ENCODE measurements around the gene TENM3.

The TENM3 gene

DNA sequence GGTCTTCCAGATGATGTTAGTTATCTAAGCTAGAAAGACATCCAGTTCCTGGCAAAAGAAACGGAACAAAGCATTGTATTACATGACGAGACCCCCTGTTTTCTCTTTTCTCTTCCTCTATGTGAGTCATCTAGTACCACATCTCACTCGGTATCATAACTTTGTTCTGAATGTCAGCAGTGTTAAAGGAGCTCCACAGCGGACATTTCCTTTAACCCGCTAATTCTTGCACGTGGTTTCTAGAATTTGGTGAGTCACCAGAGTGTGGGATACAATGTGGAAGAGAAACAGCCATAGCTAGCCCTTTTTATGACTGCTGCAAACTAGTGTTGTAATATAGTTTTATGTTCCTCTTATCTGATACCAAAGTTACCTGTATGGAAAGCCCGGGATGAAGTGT lies 243.7 kb downstream of the TENM3 start:
- H3K27ac ChIP-seq: no peak overlapping the region
- TF ChIP-seq, protein P1, sequence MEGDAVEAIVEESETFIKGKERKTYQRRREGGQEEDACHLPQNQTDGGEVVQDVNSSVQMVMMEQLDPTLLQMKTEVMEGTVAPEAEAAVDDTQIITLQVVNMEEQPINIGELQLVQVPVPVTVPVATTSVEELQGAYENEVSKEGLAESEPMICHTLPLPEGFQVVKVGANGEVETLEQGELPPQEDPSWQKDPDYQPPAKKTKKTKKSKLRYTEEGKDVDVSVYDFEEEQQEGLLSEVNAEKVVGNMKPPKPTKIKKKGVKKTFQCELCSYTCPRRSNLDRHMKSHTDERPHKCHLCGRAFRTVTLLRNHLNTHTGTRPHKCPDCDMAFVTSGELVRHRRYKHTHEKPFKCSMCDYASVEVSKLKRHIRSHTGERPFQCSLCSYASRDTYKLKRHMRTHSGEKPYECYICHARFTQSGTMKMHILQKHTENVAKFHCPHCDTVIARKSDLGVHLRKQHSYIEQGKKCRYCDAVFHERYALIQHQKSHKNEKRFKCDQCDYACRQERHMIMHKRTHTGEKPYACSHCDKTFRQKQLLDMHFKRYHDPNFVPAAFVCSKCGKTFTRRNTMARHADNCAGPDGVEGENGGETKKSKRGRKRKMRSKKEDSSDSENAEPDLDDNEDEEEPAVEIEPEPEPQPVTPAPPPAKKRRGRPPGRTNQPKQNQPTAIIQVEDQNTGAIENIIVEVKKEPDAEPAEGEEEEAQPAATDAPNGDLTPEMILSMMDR (conservative IDR thresholded peaks at IDR 0.05): no peak
- TF ChIP-seq ZFX (IDR thresholded peaks at IDR 0.05): no peak

DNA sequence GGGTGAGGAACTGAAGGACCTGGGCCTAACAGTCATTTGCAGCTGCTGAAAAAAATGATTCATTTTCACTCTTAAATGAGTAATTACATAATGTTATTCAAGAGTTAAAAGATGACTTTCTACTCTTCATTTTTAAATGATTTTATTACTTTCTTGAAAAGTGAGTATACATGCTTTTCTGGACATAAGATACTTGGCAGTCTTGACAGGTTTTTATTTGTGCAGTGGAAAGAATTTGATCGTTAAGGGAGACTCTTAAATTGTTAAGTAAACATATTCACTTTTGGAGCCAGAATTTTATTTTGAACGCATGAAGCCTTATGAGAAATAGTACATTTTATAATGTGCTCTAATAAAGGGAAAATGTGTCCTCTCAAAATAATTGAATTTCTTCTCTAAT lies 245.7 kb downstream of the TENM3 start:
- no peak overlapping the region for H3K27ac ChIP-seq
- TF ChIP-seq, protein P1 (conservative IDR thresholded peaks at IDR 0.05): no peak
- TF ChIP-seq ZFX (IDR thresholded peaks at IDR 0.05): no peak

DNA sequence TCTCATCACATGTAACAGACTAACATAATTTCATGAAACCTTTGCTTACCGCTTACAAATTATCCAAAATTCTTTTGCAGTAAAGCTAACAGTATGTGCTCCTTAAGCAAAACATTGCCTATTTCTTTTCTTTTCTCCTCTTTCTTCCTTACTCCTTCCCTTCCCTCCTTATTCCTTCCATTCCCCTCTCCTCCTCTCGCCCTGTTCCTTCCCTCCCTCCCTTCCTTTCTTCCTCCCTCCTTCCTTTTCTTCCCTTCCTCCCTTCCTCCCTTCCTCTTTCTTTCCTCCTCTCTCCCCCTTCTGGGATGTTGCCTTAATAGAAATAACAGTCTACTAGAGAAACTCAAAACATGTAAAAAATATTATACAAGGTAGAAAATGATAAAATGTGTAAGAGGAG lies 246.4 kb downstream of the TENM3 start:
- no peak for TF ChIP-seq ZFX (IDR thresholded peaks at IDR 0.05)
- TF ChIP-seq, protein P1 (conservative IDR thresholded peaks at IDR 0.05): no peak
- no peak overlapping the region for H3K27ac ChIP-seq

DNA sequence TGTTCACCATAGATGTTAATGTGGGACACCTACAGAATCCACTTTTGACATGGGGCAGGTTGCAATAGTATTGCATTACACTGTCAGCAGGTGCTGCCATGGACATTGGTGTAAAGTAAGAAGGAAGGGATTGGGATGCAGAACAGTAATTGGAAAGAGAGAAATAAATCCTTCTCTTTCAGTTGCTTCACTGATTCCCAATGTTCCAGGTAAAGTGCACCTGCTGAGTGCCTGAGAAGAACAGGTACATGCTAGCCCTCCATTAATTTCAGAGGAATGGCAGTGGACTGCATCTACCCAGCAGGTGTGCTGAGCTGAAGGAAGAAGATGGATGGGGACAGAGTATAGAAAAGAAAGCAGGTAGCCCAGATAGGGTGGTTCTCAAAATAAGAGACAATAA lies 248.5 kb downstream of the TENM3 start:
- TF ChIP-seq, protein P1 (conservative IDR thresholded peaks at IDR 0.05): no peak
- no peak for TF ChIP-seq ZFX (IDR thresholded peaks at IDR 0.05)
- H3K27ac ChIP-seq: no peak overlapping the region

DNA sequence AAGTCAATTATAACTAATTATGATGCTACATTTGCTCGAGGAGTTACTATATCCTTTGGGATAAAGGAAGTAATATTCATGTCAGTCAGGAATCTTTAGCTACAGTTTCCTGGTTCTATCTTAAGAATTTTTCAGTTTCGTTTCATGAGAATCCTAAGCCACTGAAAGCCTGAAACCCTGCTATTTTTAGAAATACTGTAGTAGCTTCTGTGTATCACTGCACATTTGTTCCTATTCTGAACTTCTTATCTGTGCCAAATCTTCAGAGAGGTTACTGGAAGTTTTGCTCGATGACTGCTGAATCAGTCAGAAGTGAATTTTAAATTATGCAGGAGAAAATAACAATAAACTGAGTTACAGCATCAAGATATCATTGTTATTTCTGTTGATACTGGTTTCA lies 249.2 kb downstream of the TENM3 start:
- TF ChIP-seq, protein P1 (conservative IDR thresholded peaks at IDR 0.05): no peak
- TF ChIP-seq ZFX (IDR thresholded peaks at IDR 0.05): no peak
- no peak overlapping the region for H3K27ac ChIP-seq

DNA sequence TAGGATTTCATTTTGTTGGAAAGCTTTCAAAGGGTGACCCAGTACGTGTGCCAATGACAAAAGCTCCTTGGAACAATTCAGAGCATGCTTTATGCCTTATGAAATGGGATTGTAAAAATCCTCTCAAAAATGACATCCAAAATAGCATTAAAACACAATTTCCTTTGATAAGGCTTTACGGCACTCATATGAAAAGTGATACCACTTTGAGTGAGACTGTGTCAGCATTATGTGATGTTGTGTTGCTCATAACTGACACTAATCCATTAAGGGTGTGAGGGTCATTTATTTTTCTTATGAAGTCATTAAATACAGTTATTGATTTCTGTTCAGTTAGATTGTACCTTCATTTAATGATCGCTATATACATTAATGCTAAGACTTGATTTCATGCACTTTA lies 250.2 kb downstream of the TENM3 start:
- no peak for TF ChIP-seq ZFX (IDR thresholded peaks at IDR 0.05)
- TF ChIP-seq, protein P1 (conservative IDR thresholded peaks at IDR 0.05): no peak
- H3K27ac ChIP-seq: no peak overlapping the region

DNA sequence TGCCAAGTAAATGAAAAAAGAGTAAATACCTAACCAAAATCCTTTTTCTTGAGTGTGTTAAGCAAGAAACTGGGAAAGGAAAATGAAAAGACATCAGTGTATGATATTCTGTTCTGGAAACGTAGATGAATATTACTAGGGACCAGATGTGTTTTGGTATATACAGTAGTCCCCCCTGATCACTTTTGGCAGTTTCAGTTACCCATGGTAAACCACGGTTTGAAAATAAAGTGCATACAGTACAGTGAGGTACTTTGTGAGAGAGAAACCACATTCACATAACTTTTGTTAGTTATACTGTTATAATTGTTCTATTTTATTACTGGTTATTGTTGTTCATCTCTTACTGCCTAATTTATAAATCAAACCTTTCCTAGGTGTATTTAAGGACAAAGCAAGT lies 250.9 kb downstream of the TENM3 start:
- H3K27ac ChIP-seq: no peak overlapping the region
- no peak for TF ChIP-seq ZFX (IDR thresholded peaks at IDR 0.05)
- TF ChIP-seq, protein P1 (conservative IDR thresholded peaks at IDR 0.05): no peak

Measured in C4-2B (cell line).